GM12878 (cell line): ENCODE measurements around the gene OR1Q1. TPM values are rescaled to one million over a fixed set of nuclear protein-coding genes. Genes with fewer than 3 reads are reported as not detected.

ENCODE experiments used
- ATAC-seq: fragments of 200-7000 bp; cut with Tn5 transposase; 3 replicates; pipeline ENCODE4 v1.9.1; 2020; ENCODE audit warnings: mild to moderate bottlenecking, moderate library complexity
- BruUV-seq: library from RNA; stranded (reverse); fragments of 400-500 nt; replicated peaks from 2 replicates; lab custom pipeline; 2021; lab: Mats Ljungman, UMichigan
- CTCF ChIA-PET: fragments of 300-600 bp; sonication (Branson Sonifier 250); formaldehyde crosslinking; extraction: SDS; loops from one replicate; lab custom pipeline; 2021; ENCODE audit warnings: inconsistent platforms; lab: Yijun Ruan, JAX
- POLR2A ChIA-PET: fragments of 350-600 bp; formaldehyde crosslinking; extraction: SDS; loops from one replicate; lab custom pipeline; 2021; ENCODE audit warnings: inconsistent platforms; lab: Charles Lee
- RAD21 ChIA-PET: fragments of 300-600 bp; sonication (Branson Sonifier 250); formaldehyde crosslinking; loops from one replicate; lab custom pipeline; 2023; ENCODE audit warnings: antibody characterized with exemption; ENCODE audit not compliant: unreplicated experiment; lab: Charles Lee
- SMC1A ChIA-PET: fragments of 300-600 bp; sonication (Branson Sonifier 250); formaldehyde crosslinking; loops from one replicate; lab custom pipeline; 2023; ENCODE audit not compliant: unreplicated experiment, uncharacterized antibody; lab: Charles Lee
- DNase-seq: peaks from one replicate; pipeline ENCODE4 v3.0.0-alpha.2; 2011; ENCODE audit warnings: low read depth, low spot score
- FAIRE-seq: peaks from 3 replicates; lab custom pipeline; 2011; peaks lifted over from hg19 to GRCh38; lab: Jason Lieb, UNC
- H2AFZ ChIP-seq: 2 replicates; pipeline ENCODE4 v1.6.0; 2011; ENCODE audit warnings: low read depth, low read length, control low read depth; ENCODE audit not compliant: control insufficient read depth
- H3K27ac ChIP-seq: 2 replicates; pipeline ENCODE4 v1.5.1; 2011; ENCODE audit warnings: control low read depth; ENCODE audit not compliant: control insufficient read depth, insufficient read depth
- H3K27me3 ChIP-seq, 2 experiments: replicated peaks in 1 of 2; 2 replicates each; pipeline versions ENCODE4 v1.6.0 to v1.6.1; 2011; ENCODE audit warnings: low read length in 1 of 2; ENCODE audit not compliant: control insufficient read depth in 2 of 2, insufficient read depth in 2 of 2
- H3K36me3 ChIP-seq, 2 experiments: 2 replicates each; pipeline ENCODE4 v1.5.1; 2011; ENCODE audit warnings: low read length in 1 of 2; ENCODE audit not compliant: control insufficient read depth in 2 of 2, insufficient read depth in 2 of 2
- H3K4me1 ChIP-seq: 2 replicates; pipeline ENCODE4 v1.6.1; 2011; ENCODE audit warnings: mild to moderate bottlenecking, low read length, moderate library complexity, mixed read lengths; ENCODE audit not compliant: control insufficient read depth, insufficient read depth
- H3K4me2 ChIP-seq: 2 replicates; pipeline ENCODE4 v1.6.0; 2011; ENCODE audit warnings: control low read depth; ENCODE audit not compliant: control insufficient read depth, insufficient read depth
- H3K4me3 ChIP-seq: fragments of 200-600 bp; sonication (generic); 2 replicates; pipeline ENCODE4 v1.5.1; 2016
- H3K79me2 ChIP-seq: 2 replicates; pipeline ENCODE4 v1.6.0; 2011; ENCODE audit warnings: low read length; ENCODE audit not compliant: control insufficient read depth, insufficient read depth
- H3K9ac ChIP-seq: 2 replicates; pipeline ENCODE4 v1.8.0; 2011; ENCODE audit warnings: low read length, control low read depth, mixed read lengths; ENCODE audit not compliant: control insufficient read depth, insufficient read depth
- H3K9me3 ChIP-seq: replicated peaks from 3 replicates; pipeline ENCODE4 v1.5.1; 2011; ENCODE audit warnings: mild to moderate bottlenecking, low read length; ENCODE audit not compliant: control insufficient read depth, insufficient read depth
- H4K20me1 ChIP-seq: 2 replicates; pipeline ENCODE4 v1.6.0; 2011; ENCODE audit not compliant: control insufficient read depth, insufficient read depth
- ESRRA ChIP-seq: IDR thresholded peaks from 2 replicates; pipeline ENCODE4 v1.6.1; 2012; ENCODE audit warnings: mild to moderate bottlenecking, low read length, improper control_type of control experiment
- IRF5 ChIP-seq: fragments of 450-650 bp; IDR thresholded peaks from 2 replicates; pipeline ENCODE4 v1.6.1; 2017; ENCODE audit warnings: borderline replicate concordance
- MEF2A ChIP-seq: IDR thresholded peaks from 2 replicates; pipeline ENCODE4 v1.6.1; 2011; ENCODE audit warnings: low read depth, mild to moderate bottlenecking, low read length, moderate library complexity; ENCODE audit not compliant: insufficient read depth
- MLLT1 ChIP-seq: fragments of 450-650 bp; IDR thresholded peaks from 2 replicates; pipeline ENCODE4 v1.6.1; 2016; ENCODE audit warnings: mild to moderate bottlenecking
- NR2C2 ChIP-seq: IDR thresholded peaks from 2 replicates; pipeline ENCODE4 v1.6.1; 2011; ENCODE audit warnings: borderline replicate concordance, low read depth; ENCODE audit not compliant: control insufficient read depth, insufficient read length
- PBX3 ChIP-seq: IDR thresholded peaks from 2 replicates; pipeline ENCODE4 v1.6.1; 2011; ENCODE audit warnings: mild to moderate bottlenecking, low read depth, low read length, moderate library complexity; ENCODE audit not compliant: insufficient replicate concordance
- ZBED1 ChIP-seq: IDR thresholded peaks from 2 replicates; pipeline ENCODE4 v1.6.1; 2016; ENCODE audit warnings: borderline replicate concordance
- ZNF274 ChIP-seq: IDR thresholded peaks from one replicate; pipeline ENCODE4 v1.8.0; 2011; ENCODE audit not compliant: insufficient read length, insufficient read depth
- ZNF687 ChIP-seq: fragments of 450-650 bp; IDR thresholded peaks from 2 replicates; pipeline ENCODE4 v1.6.1; 2017; ENCODE audit warnings: mild to moderate bottlenecking, moderate library complexity
- ZSCAN29 ChIP-seq: fragments of 450-650 bp; IDR thresholded peaks from 2 replicates; pipeline ENCODE4 v1.6.1; 2017; ENCODE audit warnings: mild to moderate bottlenecking, moderate library complexity
- WGBS: methylation state at CpG from one replicate; pipeline ENCODE4 v1.1.6; 2016; ENCODE audit warnings: low lambda C conversion rate; ENCODE audit not compliant: insufficient replicate concordance, insufficient coverage; ENCODE audit errors: missing lambda C conversion rate; 5-methylcytosine and 5-hydroxymethylcytosine counted together
- in situ Hi-C: fragments of 300-500 bp; cut with MboI; formaldehyde crosslinking; loops from 9 replicates; pipeline ENCODE4 v1.14.3; 2018; ENCODE audit warnings: mixed read lengths
- intact Hi-C: fragments of 100-400 bp; cut with micrococcal nuclease; formaldehyde crosslinking; loops from one replicate; pipeline ENCODE4 v1.14.2; 2022; ENCODE audit not compliant: unreplicated experiment
- polyA plus RNA-seq, 11 experiments: library from polyadenylated mRNA; depleted of rRNA in 4 of 11; unstranded in 6 of 11; stranded (reverse) in 5 of 11; fragments of >200 nt; fragmentation: Nextera tagmentation in 4 of 11; fragmentation: Illumina TruSeq in 1 of 11; extraction: Ambion mirVana in 4 of 11; extraction: Trizol in 1 of 11; gene quantifications; 1 replicate in 1 of 11; 2 replicates in 10 of 11; pipeline versions ENCODE4 v1.2.1 to v1.2.3, GENCODE V29; 2011 to 2016; ENCODE audit warnings: inconsistent platforms in 2 of 11, missing spikeins in 2 of 11, low read depth in 1 of 11
- total RNA-seq, 4 experiments: library from RNA; depleted of rRNA in 3 of 4; stranded (reverse); fragments of >200 nt in 3 of 4; fragmentation: Illumina TruSeq in 1 of 4; extraction: Trizol in 1 of 4; gene quantifications; 2 replicates each; pipeline versions ENCODE4 v1.2.1 to v1.2.3, GENCODE V29; 2013 to 2021

OR1Q1 gene
- total and polyA plus RNA-seq, 10 of the 15 experiments (the other 5 are each of a cell fraction or from before 2014, with no cell fraction given), result 0.29 TPM; not detected in 9

- Histone ChIP-seq H3K4me2 (no peak overlapping the region), H3K79me2 (no peaks in the 10 kb centered on the region), H3K36me3 (no peaks in the 10 kb centered on the region), H4K20me1 (no peaks in the 10 kb centered on the region), H2AFZ (no peak overlapping the region), H3K9ac (no peak overlapping the region), H3K4me3 (no peak overlapping the region), H3K27me3 (no peaks in the 10 kb centered on the region), H3K27ac (no peak overlapping the region), H3K9me3 (no peaks in the 10 kb centered on the region), H3K4me1 (no peaks in the 10 kb centered on the region)
- POLR2A ChIA-PET, result no interaction called here
- no TSS peak for BruUV-seq
- intact Hi-C loops, result no loop called here
- RAD21 ChIA-PET, result no interaction called here
- ATAC-seq (no peak), FAIRE-seq (no peak), DNase-seq (no peak)
- in situ Hi-C loops, result no loop called here
- CTCF ChIA-PET, result no interaction called here
- SMC1A ChIA-PET, result no interaction called here
- TF ChIP-seq PBX3 (no peak), IRF5 (no peak), ZBED1 (no peak), ZNF274 (no peak)
- 0% methylated on average over 1 of the region's 1 CpG for WGBS
Measured at GRCh38 chr9:122656378-122656777, 41.8 kb downstream of the OR1Q1 start.

GRCh38 chr9:122657527-122657926, 43.0 kb downstream of the OR1Q1 start, which contains the start of gene OR1B1:
OR1B1 (minus strand) TSS chr9:122657627.
- ATAC-seq (no peak), DNase-seq (no peak), FAIRE-seq (peak; percentile 41)
- ChIA-PET RAD21 (no interaction called here), SMC1A (no interaction called here), CTCF (no interaction called here), POLR2A (no interaction called here)
- Histone ChIP-seq H3K4me1 (no peaks in the 10 kb centered on the region), H3K4me3 (no peak within 1 kb of the TSS), H3K27ac (no peak within 1 kb of the TSS), H3K79me2 (no peaks in the 10 kb centered on the region), H3K36me3 (no peaks in the 10 kb centered on the region), H3K4me2 (no peak within 1 kb of the TSS), H2AFZ (no peak within 1 kb of the TSS), H3K27me3 (no peaks in the 10 kb centered on the region), H3K9me3 (no peaks in the 10 kb centered on the region), H4K20me1 (no peaks in the 10 kb centered on the region), H3K9ac (no peak within 1 kb of the TSS)
- in situ Hi-C loops, result no loop called here
- 63% methylated on average over 3 of the region's 3 CpGs for WGBS
- intact Hi-C loops, result no loop called here
- no TSS peak for BruUV-seq
- no peak for TF ChIP-seq ZSCAN29
- TF ChIP-seq MEF2A, result no peak
- TF ChIP-seq MLLT1, result no peak
- no peak for TF ChIP-seq ZNF687
- TF ChIP-seq ESRRA, result no peak
- no peak for TF ChIP-seq NR2C2
